ENCODE measurements around the gene KIF11. TPM values are rescaled to one million over a fixed set of nuclear protein-coding genes. Genes with fewer than 3 reads are reported as not detected.

KIF11 gene
- total RNA-seq, 1 experiment from 2014 or later, result 37.7 TPM

DNA sequence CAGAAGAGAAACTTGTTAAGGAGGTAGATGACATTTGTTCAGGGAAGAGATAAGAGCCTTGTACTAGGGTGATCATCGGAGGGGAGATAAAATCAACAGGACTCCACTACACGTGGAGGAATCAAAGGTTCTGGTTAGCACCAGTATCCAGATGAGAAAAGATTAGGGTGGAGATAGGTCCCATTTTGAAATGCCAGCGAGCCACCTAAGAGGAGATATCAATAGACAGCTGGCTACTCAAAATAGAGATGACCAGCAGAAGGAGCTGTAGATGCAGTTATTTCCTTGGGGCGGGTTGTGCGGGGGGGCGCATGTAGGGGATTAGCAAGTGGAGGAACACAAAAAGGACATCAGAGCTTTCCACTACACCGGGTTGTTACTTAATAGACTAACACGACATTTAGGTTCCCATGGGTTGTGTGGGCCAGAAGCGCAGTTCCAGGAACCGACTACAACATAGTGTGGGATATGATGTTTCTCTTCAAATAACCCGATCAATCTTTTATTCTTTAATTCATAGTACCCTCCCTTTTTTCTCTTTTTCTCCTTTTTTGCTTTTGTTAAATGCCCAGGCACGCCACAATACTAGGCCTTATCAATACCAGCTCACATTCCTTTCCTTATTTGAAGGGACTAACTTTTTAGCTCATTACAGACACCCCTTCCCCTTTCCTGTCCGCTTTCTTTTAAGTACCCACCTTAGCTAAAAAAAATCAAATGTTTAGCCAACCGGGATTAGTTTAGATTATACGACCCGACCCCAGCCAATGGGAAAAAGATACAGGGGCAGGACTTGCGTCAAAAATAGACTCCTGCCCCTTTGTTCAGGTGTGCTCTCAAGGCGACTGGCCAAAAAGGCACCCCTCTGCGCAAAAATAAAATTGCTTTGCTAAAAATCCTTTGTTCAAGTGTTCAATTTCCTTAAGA lies 2.0 kb upstream of the KIF11 start:
- DNase-seq (ENCODE audit: low read depth), result peak; percentile 36

DNA sequence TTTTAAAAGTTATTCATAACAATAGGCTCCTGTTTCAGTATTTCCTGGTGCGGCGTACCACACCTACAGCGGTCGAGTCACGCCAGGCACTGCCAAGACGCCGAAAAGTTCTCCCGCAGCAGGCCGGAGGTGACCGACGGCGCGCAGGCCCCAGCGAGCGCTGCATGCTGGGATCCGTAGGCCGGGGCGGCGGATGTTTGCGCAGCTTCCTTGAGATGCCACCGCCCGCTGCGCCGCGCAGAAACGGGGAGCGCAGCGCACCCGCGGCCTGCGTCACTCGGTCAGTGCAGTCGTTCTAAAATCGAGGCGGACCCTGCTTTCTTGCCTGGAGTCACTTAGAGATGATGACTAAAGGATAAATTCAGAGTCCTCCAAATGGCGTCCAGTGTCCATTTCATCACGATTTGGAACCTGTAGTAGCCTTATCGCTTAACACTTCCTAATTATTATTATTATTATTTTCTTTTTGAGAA lies 1.3 kb upstream of the KIF11 start:
- peak; percentile 94 for DNase-seq (ENCODE audit: low read depth)

DNA sequence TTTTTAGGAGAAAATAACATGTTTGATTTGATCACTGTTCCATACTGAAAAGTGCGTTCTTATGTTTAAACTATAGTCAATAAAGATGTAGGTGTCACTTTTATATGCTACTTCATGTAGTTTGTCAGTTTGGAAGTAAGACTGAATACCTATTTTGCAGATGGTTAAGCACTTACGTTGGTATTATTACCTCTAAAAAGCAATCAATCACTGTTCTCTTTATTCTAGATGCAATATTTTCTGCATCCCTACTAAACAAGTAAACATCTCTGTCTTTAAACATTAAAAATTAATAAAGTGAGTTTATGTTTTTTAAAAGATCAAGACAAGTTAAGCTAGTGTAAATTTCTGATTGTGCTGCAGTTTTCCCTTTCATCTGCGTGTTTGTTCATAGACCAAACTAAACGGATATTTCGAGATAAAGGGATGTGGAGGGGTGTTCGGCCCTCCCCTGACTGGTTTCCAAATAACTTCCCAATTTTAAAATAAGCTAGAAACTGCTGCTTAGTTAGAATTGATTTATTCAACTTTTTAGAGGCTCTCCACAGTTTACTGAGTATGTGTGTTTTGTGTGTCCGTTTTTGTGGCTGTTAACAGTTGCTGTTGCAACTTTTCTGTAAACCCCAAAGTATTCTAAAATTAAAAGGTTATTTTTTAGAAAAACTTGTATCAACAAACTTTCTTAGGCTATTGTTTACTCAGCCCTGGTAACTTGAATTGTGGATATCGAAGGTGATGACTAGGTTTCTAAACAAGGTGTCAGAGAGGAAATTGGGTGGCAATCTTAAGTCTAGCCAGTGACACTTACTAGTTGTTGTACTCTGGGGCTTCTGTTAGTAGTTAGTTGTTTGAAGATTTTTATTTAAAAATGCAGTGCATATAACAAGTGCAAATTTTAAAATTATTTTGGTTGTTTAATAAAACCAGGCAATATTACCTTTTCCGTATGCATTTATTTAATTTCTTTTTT lies 974 bp downstream of the KIF11 start:
- DNase-seq (ENCODE audit: low read depth), result no peak

DNA sequence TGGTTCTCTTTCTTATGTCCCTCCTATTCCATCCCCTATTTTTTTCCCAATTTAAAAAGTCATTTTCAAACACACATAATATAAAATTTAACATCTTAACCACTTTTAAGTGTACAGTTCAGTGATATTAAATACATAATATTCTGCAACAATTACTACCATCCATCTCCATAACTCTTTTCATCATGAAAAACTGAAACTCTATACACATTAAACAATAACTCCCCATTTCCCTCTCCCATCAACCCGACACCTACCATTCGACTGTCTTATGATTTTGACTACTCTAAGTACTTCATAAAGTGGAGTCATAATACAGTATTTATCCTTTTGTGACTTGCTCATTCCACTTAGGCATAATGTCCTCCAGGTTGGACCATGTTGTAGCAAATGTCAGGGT lies 2.6 kb downstream of the KIF11 start:
- DNase-seq (ENCODE audit: low read depth), result no peak

DNA sequence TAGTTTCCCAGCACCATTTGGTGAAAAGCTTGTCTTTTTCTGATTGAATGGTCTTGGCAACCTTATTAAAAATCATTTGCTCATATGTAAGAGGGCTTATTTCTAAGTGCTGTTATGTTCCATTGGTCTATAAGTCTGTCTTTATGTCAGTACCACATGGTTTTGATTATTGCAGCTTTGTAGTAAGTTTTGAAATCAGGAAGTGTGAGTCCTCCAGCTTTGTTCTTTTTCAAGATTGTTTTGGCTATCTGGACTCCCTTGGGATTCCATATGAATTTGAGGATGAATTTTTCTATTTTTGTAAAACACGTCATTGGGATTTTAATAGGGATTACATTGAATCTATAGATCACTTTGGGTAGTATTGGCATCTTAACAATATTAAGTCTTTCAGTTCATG lies 5.4 kb downstream of the KIF11 start:
- no peak for DNase-seq (ENCODE audit: low read depth)

DNA sequence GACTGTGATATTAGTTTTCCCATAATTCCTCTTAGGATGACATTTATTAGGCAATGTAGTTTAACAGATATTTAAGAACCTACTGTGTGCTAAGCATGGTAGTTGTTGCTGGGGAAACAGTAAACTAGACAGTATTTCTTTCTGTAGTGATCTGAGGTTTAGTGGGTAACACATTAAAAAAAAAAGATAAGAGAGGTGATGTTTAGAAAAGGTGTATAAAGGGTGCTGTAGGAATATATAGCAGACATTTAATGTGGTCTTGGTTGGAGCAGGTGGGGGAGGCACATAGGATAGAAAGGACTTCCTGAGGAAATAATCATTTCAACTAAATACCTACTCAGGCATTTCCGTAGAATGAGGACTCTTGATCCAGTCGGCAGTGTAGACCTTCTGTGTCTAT lies 11.9 kb downstream of the KIF11 start:
- DNase-seq (ENCODE audit: low read depth), result no peak

DNA sequence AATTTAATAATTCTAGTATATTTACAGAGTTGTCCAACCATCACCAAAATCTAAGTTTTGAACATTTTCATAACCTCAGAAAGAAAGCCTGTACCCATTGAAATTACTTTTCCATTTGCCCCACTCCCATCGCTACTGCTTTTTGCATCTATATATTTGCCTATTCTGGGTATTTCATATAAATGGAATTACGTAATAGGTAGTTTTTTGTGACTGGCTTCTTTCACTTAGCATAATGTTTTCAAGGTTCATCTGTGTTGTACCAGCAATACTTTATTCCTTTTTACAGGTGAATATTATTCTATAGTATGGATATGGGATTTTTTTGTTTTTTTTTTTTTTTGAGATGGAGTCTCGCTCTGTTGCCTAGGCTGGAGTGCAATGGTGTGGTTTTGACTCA lies 22.6 kb downstream of the KIF11 start:
- no peak for DNase-seq (ENCODE audit: low read depth)

DNA sequence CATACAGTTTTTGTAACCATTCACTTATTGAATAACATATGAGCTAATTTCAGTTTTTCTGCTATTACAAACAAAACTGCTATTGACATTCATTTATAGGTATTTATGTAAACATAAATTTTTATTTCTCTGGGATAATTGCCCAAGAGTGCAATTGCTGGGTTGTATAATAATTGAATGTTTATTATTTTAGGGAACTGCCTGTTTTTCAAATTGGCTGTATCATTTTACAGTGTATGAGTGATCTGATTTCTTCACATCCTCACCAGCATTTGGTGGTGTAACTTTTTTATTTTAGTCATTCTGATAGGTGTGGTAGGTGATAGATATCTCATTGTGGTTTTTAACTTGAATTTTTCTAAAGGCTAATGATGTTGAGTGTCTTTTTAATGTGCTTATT lies 26.4 kb downstream of the KIF11 start:
- DNase-seq (ENCODE audit: low read depth), result no peak

DNA sequence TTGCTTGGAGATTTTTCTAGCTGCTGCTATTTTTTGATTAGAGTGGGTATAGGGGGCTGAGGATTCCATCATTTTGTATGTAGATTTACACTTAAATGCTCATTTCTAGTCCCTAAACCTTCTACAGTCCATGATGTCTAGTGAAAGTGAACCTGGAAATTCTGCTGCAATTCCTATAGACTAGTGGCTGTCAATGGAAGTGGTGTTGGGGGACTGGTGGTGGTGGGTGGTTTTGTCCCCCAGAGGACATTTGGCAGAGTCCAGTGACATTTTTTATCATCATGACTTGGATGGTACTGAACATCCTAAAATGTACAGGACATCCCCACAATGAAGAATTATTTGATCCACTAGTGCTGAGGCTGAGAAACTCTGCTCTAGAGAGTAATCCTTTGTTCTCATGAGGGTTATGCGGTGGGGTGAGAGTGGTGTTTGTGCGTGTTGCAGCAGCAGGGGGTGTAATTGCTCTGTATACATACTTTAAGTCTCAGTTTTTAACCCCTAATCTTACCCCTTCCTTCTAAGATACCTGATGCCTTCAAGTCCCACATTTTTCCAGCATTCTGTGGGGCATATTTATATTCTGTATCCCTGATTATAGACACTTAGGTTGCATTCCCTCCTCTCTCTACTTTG lies 35.0 kb downstream of the KIF11 start:
- DNase-seq (ENCODE audit: low read depth), result no peak

DNA sequence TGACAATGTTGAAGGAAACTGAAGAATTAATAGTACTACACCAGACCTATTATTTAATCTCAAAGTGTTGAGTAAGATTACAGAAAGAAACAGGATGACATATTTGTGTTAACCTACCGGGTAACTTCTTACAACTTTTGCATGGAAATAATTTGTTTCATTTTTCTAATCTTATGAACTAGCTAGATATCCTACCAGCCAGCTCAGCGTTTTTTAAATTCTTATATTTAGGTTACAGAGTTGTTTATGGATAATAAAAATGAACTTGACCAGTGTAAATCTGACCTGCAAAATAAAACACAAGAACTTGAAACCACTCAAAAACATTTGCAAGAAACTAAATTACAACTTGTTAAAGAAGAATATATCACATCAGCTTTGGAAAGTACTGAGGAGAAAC lies 37.0 kb downstream of the KIF11 start:
- DNase-seq (ENCODE audit: low read depth), result no peak

DNA sequence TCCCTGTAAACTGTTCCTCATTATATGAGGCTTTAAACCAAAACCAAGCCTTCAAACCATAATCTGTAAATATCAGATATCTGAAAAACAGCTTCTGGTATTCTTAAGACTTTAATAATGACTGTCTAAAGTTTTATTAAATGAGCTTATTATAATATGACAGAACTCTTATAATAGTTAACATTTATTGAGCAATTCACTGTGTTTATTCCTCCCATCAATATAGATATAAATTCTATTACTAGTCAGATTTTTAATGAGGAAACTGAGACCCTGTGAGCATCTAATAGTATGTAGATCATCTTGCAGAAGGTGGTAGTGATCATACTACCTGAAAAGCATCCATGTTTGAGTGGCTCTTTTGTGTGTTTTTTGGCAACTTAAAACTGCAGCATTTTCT lies 45.1 kb downstream of the KIF11 start:
- no peak for DNase-seq (ENCODE audit: low read depth)

DNA sequence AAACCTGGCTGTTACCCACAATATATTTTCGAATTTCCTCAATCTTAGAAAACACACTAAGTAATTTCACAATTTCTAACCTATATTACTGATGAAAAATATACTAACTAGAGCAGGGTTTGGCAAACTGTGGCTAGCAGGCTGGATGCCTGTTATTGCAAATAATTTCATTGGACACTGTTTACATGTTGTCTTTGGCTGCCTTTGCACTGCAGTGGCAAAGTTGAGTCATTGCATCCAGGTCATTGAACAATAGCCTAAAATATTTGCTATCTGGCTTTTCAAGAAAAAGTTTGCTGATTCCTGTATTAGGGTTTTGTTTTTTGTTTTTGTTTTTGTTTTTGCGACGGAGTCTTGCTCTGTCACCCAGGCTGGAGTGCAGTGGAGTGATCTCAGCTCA lies 47.2 kb downstream of the KIF11 start:
- DNase-seq (ENCODE audit: low read depth), result no peak

DNA sequence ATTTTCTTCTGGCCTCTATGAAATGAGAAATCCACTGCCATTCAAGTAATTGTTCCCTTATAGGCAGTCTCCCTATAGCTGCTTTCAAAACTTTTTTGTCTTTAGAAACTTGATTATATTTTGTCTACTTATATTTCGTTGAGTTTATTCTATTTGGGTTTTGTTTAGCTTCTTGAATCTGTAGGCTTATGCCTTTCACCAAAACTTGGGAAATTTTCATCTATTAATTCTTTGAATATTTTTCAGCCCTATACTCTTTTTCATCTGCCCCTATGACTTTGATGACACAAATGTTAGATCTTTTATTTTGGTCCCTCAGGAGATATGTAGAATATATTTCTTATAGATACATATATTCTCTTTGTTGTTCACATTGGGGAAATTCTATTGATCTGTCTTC lies 48.6 kb downstream of the KIF11 start:
- DNase-seq (ENCODE audit: low read depth), result no peak

DNA sequence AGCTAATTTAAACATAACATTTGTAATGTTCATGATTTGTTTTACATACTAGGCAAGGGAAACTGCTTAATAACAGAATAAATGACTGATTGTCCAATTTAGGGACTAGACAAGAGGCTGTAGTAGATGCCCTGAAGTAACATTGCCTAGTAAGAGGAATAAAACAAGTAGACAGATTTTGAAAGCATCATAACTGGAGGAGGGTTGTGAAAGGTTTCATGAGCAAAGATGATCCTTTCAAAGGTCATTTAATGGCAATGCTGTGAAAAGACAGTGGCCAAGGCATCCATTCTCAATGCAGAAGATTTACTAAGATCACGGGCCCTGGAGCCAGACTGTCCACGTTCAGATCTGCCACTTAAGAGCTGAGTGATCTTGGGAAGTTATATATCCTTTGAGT lies 52.0 kb downstream of the KIF11 start:
- no peak for DNase-seq (ENCODE audit: low read depth)

DNA sequence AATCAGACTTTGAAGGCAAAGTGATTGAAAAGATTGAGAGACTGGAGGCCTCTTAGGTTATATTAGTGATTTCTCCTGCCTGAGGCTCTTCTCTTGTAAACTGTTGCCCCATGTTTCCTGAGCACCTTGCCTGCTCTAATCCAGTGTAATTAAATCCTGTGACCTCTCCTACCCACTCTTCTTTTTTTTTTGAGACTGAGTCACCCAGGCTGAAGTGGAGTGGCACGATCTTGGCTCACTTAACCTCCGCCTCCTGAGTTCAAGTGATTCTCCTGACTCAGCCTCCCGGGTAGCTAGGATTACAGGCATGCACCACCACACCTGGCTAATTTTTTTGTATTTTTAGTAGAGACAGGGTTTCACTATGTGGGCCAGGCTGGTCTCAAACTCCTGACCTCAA lies 57.9 kb downstream of the KIF11 start:
- peak; percentile 61 for DNase-seq (ENCODE audit: low read depth)

DNA sequence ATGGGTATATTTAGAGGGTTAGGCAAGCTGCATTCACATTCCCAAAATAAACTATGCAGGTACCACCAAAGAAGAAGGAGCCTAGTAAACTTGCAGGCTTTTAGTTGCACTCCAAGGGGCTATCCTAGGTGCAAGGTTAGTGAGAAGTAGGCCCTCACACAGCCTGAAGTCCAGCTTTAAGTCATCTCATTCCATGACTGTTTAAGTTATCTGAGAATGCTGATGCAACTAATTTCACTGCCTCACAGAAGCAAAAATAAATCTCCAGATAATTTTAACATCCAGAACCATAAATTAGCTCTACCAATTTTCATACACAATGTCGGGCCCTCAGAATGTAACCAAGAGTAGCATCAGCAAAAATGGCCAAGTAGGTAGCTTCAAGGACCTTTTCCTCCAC lies 62.5 kb downstream of the KIF11 start:
- DNase-seq (ENCODE audit: low read depth), result no peak

DNA sequence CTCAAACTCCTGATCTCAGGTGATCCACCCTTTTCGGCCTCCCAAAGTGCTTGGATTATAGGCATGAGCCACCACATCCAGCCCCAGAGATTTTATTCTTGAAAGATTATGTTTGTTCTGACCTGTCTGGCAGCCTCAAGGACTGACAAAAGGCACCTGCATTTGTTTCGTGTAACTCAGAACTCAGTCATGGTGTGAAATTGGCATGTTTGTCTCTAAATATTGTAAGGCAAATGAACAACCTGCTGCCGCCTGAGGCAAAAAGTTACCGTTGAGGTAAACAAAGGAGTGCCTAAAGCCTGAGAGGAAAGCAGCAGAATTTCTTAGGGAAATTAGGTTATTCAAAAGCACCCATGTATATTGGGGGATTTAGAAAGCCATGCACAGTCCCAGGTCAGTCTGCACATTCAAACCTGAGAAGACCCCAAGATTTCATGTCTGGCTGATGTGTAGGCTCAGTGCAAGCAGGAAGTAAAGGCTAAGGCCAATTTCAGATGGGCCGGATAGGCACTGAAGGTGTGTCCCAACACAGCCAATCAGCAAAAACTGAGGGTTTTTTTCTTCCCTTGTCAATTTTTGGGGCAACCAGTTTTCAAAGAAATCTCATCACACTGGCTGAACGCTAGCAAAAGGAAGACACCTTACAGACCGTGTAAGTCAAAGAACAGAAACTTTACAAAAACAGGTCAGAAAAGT lies 63.5 kb downstream of the KIF11 start:
- no peak for DNase-seq (ENCODE audit: low read depth)

DNA sequence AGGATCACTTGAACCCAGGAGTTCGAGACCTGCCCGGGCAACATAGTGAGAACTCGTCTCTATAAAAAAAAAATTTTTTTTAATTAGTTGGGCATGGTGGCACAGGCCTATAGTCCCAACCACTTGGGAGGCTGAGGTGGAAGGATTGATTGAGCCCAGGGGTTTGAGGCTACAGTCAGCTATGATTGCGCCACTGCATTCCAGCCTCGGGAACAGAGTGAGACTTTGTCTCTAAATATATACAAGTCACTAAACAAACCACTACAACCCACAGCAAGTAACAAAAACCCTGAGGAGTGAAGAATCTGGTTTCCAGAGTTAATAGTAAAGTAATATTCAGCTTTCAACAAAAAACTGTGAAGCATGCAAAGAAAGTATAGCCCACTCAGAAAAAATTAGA lies 64.1 kb downstream of the KIF11 start:
- DNase-seq (ENCODE audit: low read depth), result no peak

DNA sequence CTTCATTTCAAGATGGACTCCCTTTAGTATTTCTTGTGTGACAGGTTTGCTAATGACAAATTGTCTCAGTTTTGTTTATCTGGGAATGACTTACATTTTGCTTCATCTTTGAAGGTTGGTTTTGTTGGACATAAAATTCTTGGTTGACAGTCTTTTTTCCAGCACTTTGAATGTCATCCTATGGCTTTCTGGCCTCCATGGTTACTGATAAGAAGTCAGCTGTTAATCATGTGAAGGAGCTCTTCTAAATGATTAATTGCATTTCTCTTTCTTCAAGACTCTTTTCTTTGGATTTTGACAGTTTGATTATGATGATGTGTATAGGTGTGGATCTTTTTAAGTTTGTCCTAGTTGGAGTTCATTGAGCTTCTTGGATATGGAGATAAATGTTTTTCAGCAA lies 69.9 kb downstream of the KIF11 start:
- DNase-seq (ENCODE audit: low read depth), result no peak

DNA sequence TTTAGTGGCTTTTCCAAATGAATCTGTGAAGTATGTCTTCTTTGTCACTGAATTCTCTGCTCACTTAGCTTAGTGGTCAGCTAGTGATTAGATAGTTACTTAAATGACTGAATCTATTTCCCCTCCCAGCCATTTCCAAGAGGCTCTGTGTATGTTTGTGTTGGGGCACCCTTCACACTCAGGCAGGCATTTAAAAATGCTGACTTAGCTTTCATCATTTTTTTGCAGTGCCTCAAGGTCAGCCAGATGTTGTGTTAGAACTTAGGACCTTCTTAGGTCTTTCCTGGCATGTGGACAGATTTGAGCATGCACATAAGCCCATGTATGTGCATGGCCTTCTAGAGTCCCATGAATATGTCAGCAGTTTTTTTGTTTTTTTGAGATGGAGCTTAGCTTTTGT lies 71.4 kb downstream of the KIF11 start:
- DNase-seq (ENCODE audit: low read depth), result no peak

DNA sequence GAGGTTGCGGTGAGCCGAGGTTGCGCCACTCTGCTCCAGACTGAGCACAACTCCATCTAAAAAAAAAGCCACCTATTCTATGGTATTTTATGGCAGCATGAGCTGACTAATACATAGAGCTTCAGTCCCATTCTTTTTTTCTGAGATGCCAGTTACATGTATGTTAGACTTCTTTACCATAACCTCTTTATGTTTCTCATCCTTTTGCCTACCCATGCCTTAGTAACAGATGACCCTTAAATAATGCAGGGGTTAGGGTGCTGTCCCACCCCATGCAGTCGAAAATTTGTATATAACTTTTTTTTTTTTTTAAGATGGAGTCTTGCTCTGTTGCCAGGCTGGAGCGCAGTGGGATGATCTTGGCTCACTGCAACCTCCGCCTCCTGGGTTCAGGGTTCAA lies 74.1 kb downstream of the KIF11 start:
- no peak for DNase-seq (ENCODE audit: low read depth)

All from HT1080 (cell line).